ENCODE data around the gene OR6J1.
"Not testable (repeated sequence)": the region's sequence is repeated elsewhere in the genome, so short reads cannot be mapped to it uniquely, and the experiment has no call there.

The OR6J1 gene

DNA sequence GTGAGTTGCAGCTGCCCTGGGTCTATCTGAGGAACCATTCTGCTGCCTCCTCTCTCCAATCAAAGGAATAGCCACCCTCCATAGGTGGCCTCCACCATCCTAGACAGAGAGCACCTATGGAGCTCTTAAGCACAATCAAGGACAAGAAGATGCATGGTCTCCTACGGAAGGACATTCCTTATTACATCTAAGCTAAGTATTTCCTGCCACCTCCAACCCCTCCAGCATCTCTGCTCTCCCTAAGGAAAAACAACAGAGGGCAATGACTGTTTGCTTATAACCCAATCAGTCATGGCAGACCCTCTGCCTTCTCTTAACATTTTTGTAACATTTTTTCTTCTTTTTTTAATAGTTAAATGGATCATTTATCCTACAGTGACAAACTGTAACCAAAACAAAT lies 14.8 kb upstream of the OR6J1 start:
- no peaks in the 10 kb centered on the region for H3K27me3 Mint-ChIP-seq
- no peaks in the 10 kb centered on the region for H3K4me1 Mint-ChIP-seq
- H3K9me3 Mint-ChIP-seq: no peaks in the 10 kb centered on the region
- no peak overlapping the region for H3K27ac Mint-ChIP-seq
- H3K4me3 Mint-ChIP-seq: no peak overlapping the region
- no peaks in the 10 kb centered on the region for H3K36me3 Mint-ChIP-seq

GRCh38 chr14:22657861-22658260 lies 13.7 kb upstream of the OR6J1 start:
- Mint-ChIP-seq H3K27ac (no peak overlapping the region), H3K9me3 (no peaks in the 10 kb centered on the region), H3K4me1 (no peaks in the 10 kb centered on the region), H3K27me3 (no peaks in the 10 kb centered on the region), H3K4me3 (no peak overlapping the region), H3K36me3 (no peaks in the 10 kb centered on the region)

- H3K4me3 Mint-ChIP-seq: no peak overlapping the region
- no peaks in the 10 kb centered on the region for H3K9me3 Mint-ChIP-seq
- H3K27ac Mint-ChIP-seq: no peak overlapping the region
- H3K36me3 Mint-ChIP-seq: no peaks in the 10 kb centered on the region
- no peaks in the 10 kb centered on the region for H3K4me1 Mint-ChIP-seq
- H3K27me3 Mint-ChIP-seq: no peaks in the 10 kb centered on the region
Measured at GRCh38 chr14:22656945-22657731, 13.0 kb upstream of the OR6J1 start.

DNA sequence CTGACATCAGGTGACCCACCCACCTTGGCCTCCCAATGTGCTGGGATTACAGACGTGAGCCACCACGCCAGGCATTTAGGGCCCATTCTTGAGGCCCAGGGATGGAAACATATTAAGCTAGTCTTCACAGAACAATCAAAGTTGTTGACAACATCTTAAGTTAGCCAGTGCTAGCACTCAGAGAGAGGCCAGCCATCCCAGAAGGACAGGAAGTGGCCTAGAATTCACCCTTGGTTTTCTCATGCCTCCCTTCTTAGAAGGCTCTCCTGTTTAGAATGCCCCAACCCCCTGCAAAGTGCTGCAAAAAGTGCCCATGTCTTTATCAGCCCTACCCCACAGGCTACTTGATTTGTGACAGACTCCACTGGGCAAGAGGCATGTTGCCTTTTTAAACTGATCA lies 12.1 kb upstream of the OR6J1 start:
- H3K27ac Mint-ChIP-seq: peak overlapping the region; percentile 47
- H3K9me3 Mint-ChIP-seq: no peaks in the 10 kb centered on the region
- H3K27me3 Mint-ChIP-seq: no peaks in the 10 kb centered on the region
- no peaks in the 10 kb centered on the region for H3K4me1 Mint-ChIP-seq
- H3K4me3 Mint-ChIP-seq: no peak overlapping the region
- no peaks in the 10 kb centered on the region for H3K36me3 Mint-ChIP-seq

GRCh38 chr14:22653012-22653621 lies 9.0 kb upstream of the OR6J1 start:
- no peak overlapping the region for H3K27ac Mint-ChIP-seq
- no peak overlapping the region for H3K4me3 Mint-ChIP-seq
- no peaks in the 10 kb centered on the region for H3K4me1 Mint-ChIP-seq
- H3K27me3 Mint-ChIP-seq: no peaks in the 10 kb centered on the region
- H3K9me3 Mint-ChIP-seq: no peaks in the 10 kb centered on the region
- H3K36me3 Mint-ChIP-seq: no peaks in the 10 kb centered on the region

- no peak overlapping the region for H3K27ac Mint-ChIP-seq
- no peaks in the 10 kb centered on the region for H3K27me3 Mint-ChIP-seq
- H3K4me1 Mint-ChIP-seq: peaks cover 4% of the 10 kb centered on the region
- no peaks in the 10 kb centered on the region for H3K36me3 Mint-ChIP-seq
- H3K4me3 Mint-ChIP-seq: no peak overlapping the region
- H3K9me3 Mint-ChIP-seq: no peaks in the 10 kb centered on the region
Measured at GRCh38 chr14:22651586-22651985, 7.4 kb upstream of the OR6J1 start.

- Mint-ChIP-seq H3K27me3 (no peaks in the 10 kb centered on the region), H3K4me1 (peaks cover 6% of the 10 kb centered on the region), H3K27ac (no peak overlapping the region), H3K36me3 (no peaks in the 10 kb centered on the region), H3K4me3 (no peak overlapping the region), H3K9me3 (no peaks in the 10 kb centered on the region)
Measured at GRCh38 chr14:22650960-22651521, 6.9 kb upstream of the OR6J1 start.

- no peak overlapping the region for H3K4me3 Mint-ChIP-seq
- peaks cover 6% of the 10 kb centered on the region for H3K4me1 Mint-ChIP-seq
- no peaks in the 10 kb centered on the region for H3K27me3 Mint-ChIP-seq
- H3K27ac Mint-ChIP-seq: no peak overlapping the region
- H3K9me3 Mint-ChIP-seq: no peaks in the 10 kb centered on the region
- H3K36me3 Mint-ChIP-seq: no peaks in the 10 kb centered on the region
Measured at GRCh38 chr14:22650046-22650739, 6.0 kb upstream of the OR6J1 start.

GRCh38 chr14:22648506-22648905 lies 4.4 kb upstream of the OR6J1 start:
- H3K27me3 Mint-ChIP-seq: no peaks in the 10 kb centered on the region
- peaks cover 15% of the 10 kb centered on the region for H3K4me1 Mint-ChIP-seq
- H3K9me3 Mint-ChIP-seq: no peaks in the 10 kb centered on the region
- H3K36me3 Mint-ChIP-seq: no peaks in the 10 kb centered on the region
- H3K4me3 Mint-ChIP-seq: no peak overlapping the region
- no peak overlapping the region for H3K27ac Mint-ChIP-seq

DNA sequence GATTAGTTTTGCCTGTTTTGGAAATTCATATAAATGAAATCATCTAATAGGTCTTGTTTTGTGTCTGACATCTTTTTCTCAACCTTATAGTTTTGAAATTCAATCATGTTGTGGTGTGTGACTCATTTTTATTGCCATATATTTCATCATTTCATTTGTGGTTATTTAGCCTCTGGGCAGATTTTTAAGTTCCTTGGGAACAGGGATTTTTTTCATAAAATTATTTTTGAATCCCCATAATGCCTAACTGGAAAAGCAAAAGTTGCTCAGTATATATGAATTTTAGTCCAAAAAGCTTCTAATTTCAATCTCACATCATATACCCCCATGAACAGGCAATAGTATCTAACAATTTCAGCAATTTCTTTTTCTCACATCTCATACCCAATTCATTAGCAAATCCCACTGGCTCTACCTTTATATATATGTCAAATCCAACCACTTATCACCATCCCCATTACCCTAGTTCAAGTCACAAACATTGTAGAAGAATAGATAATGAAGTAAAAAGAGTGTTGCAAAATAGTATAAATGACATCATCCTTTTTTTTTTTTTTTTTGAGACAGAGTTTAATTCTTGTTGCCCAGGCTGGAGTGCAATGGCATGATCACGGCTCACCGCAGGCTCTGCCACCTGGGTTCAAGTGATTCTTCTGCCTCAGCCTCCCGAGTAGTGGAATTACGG lies 2.6 kb upstream of the OR6J1 start:
- H3K4me1 Mint-ChIP-seq: peaks cover 15% of the 10 kb centered on the region
- no peak overlapping the region for H3K4me3 Mint-ChIP-seq
- H3K27ac Mint-ChIP-seq: peak overlapping the region; percentile 78
- H3K27me3 Mint-ChIP-seq: no peaks in the 10 kb centered on the region
- no peaks in the 10 kb centered on the region for H3K36me3 Mint-ChIP-seq
- H3K9me3 Mint-ChIP-seq: no peaks in the 10 kb centered on the region

DNA sequence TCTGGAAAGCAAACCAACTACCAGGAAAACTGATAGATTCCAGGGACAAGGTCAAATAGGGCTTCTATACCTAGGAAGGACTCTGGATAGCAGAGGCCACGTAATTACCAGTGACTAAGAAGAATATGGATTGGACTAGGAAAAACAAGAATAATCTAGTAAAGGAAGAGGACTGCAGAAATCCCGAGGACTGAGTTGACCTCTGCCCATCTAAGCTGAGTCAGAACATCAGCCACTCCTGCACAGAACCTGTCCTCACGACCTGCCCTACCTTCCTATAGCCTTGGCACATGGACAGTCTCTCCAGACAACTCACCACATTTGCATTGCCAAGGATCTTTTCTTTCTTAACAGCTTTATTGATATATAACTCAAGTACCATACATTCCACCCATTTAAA lies 2.3 kb downstream of the OR6J1 start:
- H3K27me3 Mint-ChIP-seq: no peaks in the 10 kb centered on the region
- no peaks in the 10 kb centered on the region for H3K36me3 Mint-ChIP-seq
- H3K27ac Mint-ChIP-seq: no peak overlapping the region
- H3K4me1 Mint-ChIP-seq: peaks cover 14% of the 10 kb centered on the region
- no peak overlapping the region for H3K4me3 Mint-ChIP-seq
- H3K9me3 Mint-ChIP-seq: no peaks in the 10 kb centered on the region

GRCh38 chr14:22640192-22640591 lies 4.0 kb downstream of the OR6J1 start:
- H3K9me3 Mint-ChIP-seq: no peaks in the 10 kb centered on the region
- H3K36me3 Mint-ChIP-seq: no peaks in the 10 kb centered on the region
- H3K27ac Mint-ChIP-seq: no peak overlapping the region
- H3K4me3 Mint-ChIP-seq: no peak overlapping the region
- H3K27me3 Mint-ChIP-seq: no peaks in the 10 kb centered on the region
- peaks cover 10% of the 10 kb centered on the region for H3K4me1 Mint-ChIP-seq

DNA sequence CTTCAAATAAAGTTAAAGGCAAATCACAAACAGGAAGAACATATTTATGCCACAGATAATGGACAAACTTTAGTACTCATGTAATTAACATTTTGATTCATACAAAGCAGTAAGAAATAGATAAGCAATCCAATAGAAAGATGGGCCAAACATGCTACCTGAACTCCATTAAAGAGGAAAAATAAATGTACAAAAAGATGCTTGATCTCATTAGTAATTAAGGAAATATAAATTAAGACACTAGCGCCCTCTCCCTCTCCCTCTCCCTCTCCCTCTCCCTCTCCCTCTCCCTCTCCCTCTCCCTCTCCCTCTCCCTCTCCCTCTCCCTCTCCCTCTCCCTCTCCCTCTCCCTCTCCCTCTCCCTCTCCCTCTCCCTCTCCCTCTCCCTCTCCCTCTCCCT lies 8.2 kb downstream of the OR6J1 start:
- H3K36me3 Mint-ChIP-seq, H3K27me3 Mint-ChIP-seq, H3K4me1 Mint-ChIP-seq, H3K27ac Mint-ChIP-seq, H3K9me3 Mint-ChIP-seq, H3K4me3 Mint-ChIP-seq: not testable (repeated sequence)

DNA sequence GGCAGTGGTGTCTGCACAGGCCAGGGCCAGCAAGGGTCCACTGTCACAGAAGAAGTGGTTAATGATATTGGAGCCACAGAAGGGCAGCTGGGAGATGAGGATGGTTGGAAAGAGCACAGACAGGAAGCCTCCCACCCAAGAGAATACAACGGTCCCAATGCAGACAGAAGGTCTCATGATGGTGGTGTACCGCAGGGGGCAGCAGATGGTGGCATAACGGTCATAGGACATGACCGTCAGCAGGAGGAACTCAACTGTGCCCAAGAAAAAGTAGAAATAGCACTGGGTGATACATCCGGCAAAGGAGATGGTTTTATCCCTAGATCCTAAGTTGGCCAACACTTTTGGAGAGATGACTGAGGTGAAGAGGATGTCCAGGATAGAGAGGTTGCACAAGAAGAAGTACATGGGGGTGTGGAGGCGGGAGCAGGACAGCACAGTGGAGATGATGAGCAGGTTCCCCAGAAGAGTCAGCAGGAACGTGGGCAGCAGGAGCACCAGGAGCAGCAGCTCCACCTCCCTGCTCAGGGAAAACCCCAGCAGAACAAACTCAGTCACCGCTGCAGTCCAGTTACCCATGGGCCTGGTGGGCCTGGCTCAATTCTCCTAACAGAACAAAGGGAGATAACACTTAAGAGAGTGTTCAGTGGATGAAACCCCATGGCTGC lies 9.8 kb downstream of the OR6J1 start:
- Mint-ChIP-seq H3K9me3 (peaks cover 9% of the 10 kb centered on the region), H3K27me3 (peaks cover 6% of the 10 kb centered on the region), H3K36me3 (peaks cover 6% of the 10 kb centered on the region), H3K4me3 (no peak overlapping the region), H3K4me1 (no peaks in the 10 kb centered on the region), H3K27ac (no peak overlapping the region)

GRCh38 chr14:22630486-22630885 lies 13.7 kb downstream of the OR6J1 start:
- Mint-ChIP-seq H3K27me3 (peaks cover 6% of the 10 kb centered on the region), H3K27ac (no peak overlapping the region), H3K4me3 (no peak overlapping the region), H3K9me3 (peaks cover 9% of the 10 kb centered on the region), H3K36me3 (peaks cover 6% of the 10 kb centered on the region), H3K4me1 (no peaks in the 10 kb centered on the region)

All from activated naive CD4-positive, alpha-beta T cell treated with anti-CD3 and anti-CD28 coated beads, Interleukin-2, amount 50 U/mL, for 24 hours (primary cell).